Breast epithelium (tissue), 4 donors: ENCODE measurements around the gene PIGW. TPM values are rescaled to one million over a fixed set of nuclear protein-coding genes. Genes with fewer than 3 reads are reported as not detected.

Experiments used
- DNase-seq, 2 donors: peaks; one replicate each; pipeline ENCODE4 v3.0.0-alpha.2; 2019; ENCODE audit warnings: low spot score in 2 of 2
- H3K27ac ChIP-seq, 2 donors: fragments of 200-600 bp; sonication (generic) in 1 of 2; one replicate each; pipeline ENCODE4 v1.5.1; 2016 to 2019; ENCODE audit warnings: mild to moderate bottlenecking in 1 of 2
- H3K27me3 ChIP-seq, 2 donors: fragments of 200-600 bp; sonication (generic) in 1 of 2; one replicate each; pipeline versions ENCODE4 v1.5.1 to v1.6.0; 2017 to 2019; ENCODE audit warnings: control low read depth in 1 of 2, mild to moderate bottlenecking in 1 of 2
- H3K36me3 ChIP-seq: fragments of 200-600 bp; one replicate; pipeline ENCODE4 v1.5.1; 2019
- H3K4me1 ChIP-seq, 2 donors: fragments of 200-600 bp; sonication (generic); one replicate each; pipeline ENCODE4 v1.5.1; 2016 to 2019; ENCODE audit warnings: control low read depth in 1 of 2
- H3K4me3 ChIP-seq, 3 donors: fragments of 200-600 bp; sonication (generic); 1 replicate in 2 of 3; 2 replicates in 1 of 3; pipeline ENCODE4 v1.5.1; 2016 to 2019; ENCODE audit warnings: mild to moderate bottlenecking in 3 of 3, moderate library complexity in 2 of 3
- H3K9me3 ChIP-seq, 2 donors: fragments of 200-600 bp; sonication (generic) in 1 of 2; one replicate each; pipeline ENCODE4 v1.5.1; 2016 to 2019; ENCODE audit warnings: control low read depth in 1 of 2
- CTCF ChIP-seq, 3 donors: fragments of 450-650 bp; IDR thresholded peaks; one replicate each; pipeline ENCODE4 v1.5.1; 2016 to 2017; ENCODE audit warnings: antibody characterized with exemption in 3 of 3, mild to moderate bottlenecking in 3 of 3, moderate library complexity in 3 of 3
- POLR2A ChIP-seq: fragments of 450-650 bp; IDR thresholded peaks from one replicate; pipeline ENCODE4 v1.6.1; 2016; ENCODE audit warnings: antibody characterized with exemption, mild to moderate bottlenecking, moderate library complexity
- POLR2AphosphoS5 ChIP-seq, 3 donors: sonication (generic); formaldehyde crosslinking; IDR thresholded peaks; one replicate each; pipeline ENCODE4 v1.6.1; 2017; ENCODE audit warnings: antibody characterized with exemption in 3 of 3
- intact Hi-C: fragments of 100-400 bp; cut with DNase I; formaldehyde crosslinking; loops from one replicate; pipeline ENCODE4 v1.15.1; 2023; ENCODE audit warnings: low total_unique reads
- total RNA-seq, 3 donors: library from RNA; depleted of rRNA; stranded (reverse); fragments of >200 nt; gene quantifications; one replicate each; pipeline ENCODE4 v1.1.0, GENCODE V29; 2016

Gene PIGW
- total RNA-seq, 3 donors from 2014 or later: 4.0 to 6.2 (median 5.1) TPM

GRCh38 chr17:36550491-36551417 lies 16.0 kb downstream of the PIGW start:
- DNase-seq: no peak
- intact Hi-C loops: no loop called here
- Histone ChIP-seq H3K4me3 (no peak overlapping the region), H3K36me3 (no peaks in the 10 kb centered on the region), H3K4me1 (peaks cover 0 to 20% of the 10 kb centered on the region in 2 donors), H3K9me3 (no peaks in the 10 kb centered on the region), H3K27ac (no peak overlapping the region), H3K27me3 (no peaks in the 10 kb centered on the region)
- no peak for TF ChIP-seq POLR2AphosphoS5 (IDR thresholded peaks at IDR 0.05)
- TF ChIP-seq CTCF (IDR thresholded peaks at IDR 0.05): no peak
- TF ChIP-seq POLR2A: no peak

- intact Hi-C loops: no loop called here
- Histone ChIP-seq H3K4me3 (no peak overlapping the region), H3K4me1 (no peaks in the 10 kb centered on the region), H3K36me3 (no peaks in the 10 kb centered on the region), H3K9me3 (no peaks in the 10 kb centered on the region), H3K27ac (no peak overlapping the region), H3K27me3 (no peaks in the 10 kb centered on the region)
- TF ChIP-seq CTCF (IDR thresholded peaks at IDR 0.05) (no peak), POLR2AphosphoS5 (IDR thresholded peaks at IDR 0.05) (no peak), POLR2A (no peak)
- DNase-seq: no peak
Measured at GRCh38 chr17:36553459-36553858, 18.7 kb downstream of the PIGW start.

GRCh38 chr17:36566081-36566480 lies 31.3 kb downstream of the PIGW start:
- no peak overlapping the region for H3K27ac ChIP-seq
- no peaks in the 10 kb centered on the region for H3K4me1 ChIP-seq
- DNase-seq: no peak
- H3K4me3 ChIP-seq: no peak overlapping the region
- no peaks in the 10 kb centered on the region for H3K27me3 ChIP-seq
- no peaks in the 10 kb centered on the region for H3K9me3 ChIP-seq
- H3K36me3 ChIP-seq: no peaks in the 10 kb centered on the region
- intact Hi-C loops: no loop called here
- no peak for TF ChIP-seq POLR2A
- no peak for TF ChIP-seq POLR2AphosphoS5 (IDR thresholded peaks at IDR 0.05)
- TF ChIP-seq CTCF (IDR thresholded peaks at IDR 0.05): no peak

- H3K9me3 ChIP-seq: no peaks in the 10 kb centered on the region
- no peak for TF ChIP-seq POLR2A
- TF ChIP-seq CTCF (IDR thresholded peaks at IDR 0.05): no peak
- TF ChIP-seq POLR2AphosphoS5 (IDR thresholded peaks at IDR 0.05): no peak
- H3K27me3 ChIP-seq: no peaks in the 10 kb centered on the region
- no peaks in the 10 kb centered on the region for H3K36me3 ChIP-seq
- intact Hi-C loops: no loop called here
- H3K4me3 ChIP-seq: no peak overlapping the region
- no peak for DNase-seq
- H3K27ac ChIP-seq: no peak overlapping the region
- no peaks in the 10 kb centered on the region for H3K4me1 ChIP-seq
Measured at GRCh38 chr17:36575028-36575427, 40.2 kb downstream of the PIGW start.

- no peak for DNase-seq
- Histone ChIP-seq H3K27me3 (no peaks in the 10 kb centered on the region), H3K36me3 (no peaks in the 10 kb centered on the region), H3K9me3 (no peaks in the 10 kb centered on the region), H3K4me1 (no peaks in the 10 kb centered on the region), H3K4me3 (no peak overlapping the region), H3K27ac (no peak overlapping the region)
- no peak for TF ChIP-seq POLR2A
- TF ChIP-seq CTCF (IDR thresholded peaks at IDR 0.05): no peak
- TF ChIP-seq POLR2AphosphoS5 (IDR thresholded peaks at IDR 0.05): no peak
- intact Hi-C loops: no loop called here
Measured at GRCh38 chr17:36576793-36577192, 42.0 kb downstream of the PIGW start.
